Measurements from ENCODE around the gene BUD13.

DNA sequence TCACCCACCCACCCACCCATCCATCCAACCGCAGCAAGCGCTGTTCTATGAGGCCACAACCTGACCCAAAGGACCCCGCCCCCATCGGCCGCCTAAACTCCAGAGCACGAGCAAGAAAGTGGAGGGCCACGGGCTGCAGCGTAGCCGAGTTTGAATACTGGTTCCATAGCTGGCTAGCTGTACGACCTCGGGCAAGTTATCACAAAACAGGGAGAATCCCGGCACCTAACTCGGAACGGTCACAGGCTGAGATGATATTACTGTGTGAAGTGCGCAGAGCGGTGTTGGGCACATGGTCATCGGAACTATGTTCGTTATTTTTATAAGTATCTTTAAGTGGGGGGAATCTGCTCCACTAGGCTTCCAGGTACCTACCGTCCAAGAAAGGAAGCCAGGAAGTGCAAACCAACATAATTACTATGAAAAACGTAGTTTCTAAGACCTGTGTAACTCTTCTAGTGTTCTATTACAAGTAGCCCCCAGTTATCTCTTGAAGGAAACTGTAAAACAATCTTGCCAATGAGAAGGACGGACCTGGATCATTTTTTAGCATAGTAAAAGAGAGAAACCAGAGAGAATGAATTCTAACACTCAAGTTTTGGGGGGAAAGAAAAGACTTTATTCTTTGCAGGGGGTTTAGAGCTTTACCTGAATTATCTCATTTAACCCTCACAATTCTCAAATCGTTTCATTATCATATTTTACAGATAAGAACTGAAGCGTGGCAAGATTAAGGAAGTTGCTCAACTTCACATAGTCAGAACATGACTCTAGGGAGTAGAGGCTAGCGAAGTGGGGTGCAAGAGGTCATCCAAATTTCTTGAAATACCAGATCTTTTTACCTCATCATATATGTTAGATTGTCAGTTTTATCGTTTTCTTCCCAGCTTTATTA, 663 bp upstream of the BUD13 start:
- TF ChIP-seq, protein P1, sequence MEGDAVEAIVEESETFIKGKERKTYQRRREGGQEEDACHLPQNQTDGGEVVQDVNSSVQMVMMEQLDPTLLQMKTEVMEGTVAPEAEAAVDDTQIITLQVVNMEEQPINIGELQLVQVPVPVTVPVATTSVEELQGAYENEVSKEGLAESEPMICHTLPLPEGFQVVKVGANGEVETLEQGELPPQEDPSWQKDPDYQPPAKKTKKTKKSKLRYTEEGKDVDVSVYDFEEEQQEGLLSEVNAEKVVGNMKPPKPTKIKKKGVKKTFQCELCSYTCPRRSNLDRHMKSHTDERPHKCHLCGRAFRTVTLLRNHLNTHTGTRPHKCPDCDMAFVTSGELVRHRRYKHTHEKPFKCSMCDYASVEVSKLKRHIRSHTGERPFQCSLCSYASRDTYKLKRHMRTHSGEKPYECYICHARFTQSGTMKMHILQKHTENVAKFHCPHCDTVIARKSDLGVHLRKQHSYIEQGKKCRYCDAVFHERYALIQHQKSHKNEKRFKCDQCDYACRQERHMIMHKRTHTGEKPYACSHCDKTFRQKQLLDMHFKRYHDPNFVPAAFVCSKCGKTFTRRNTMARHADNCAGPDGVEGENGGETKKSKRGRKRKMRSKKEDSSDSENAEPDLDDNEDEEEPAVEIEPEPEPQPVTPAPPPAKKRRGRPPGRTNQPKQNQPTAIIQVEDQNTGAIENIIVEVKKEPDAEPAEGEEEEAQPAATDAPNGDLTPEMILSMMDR (conservative IDR thresholded peaks at IDR 0.05; ENCODE audit: low read depth, low read length): no peak
- peak; percentile 72 for TF ChIP-seq CEBPB (IDR thresholded peaks at IDR 0.05; ENCODE audit: low read depth, low read length)
- no peak; the same call in 1 of the 2 replicates for TF ChIP-seq POLR2A (IDR thresholded peaks at IDR 0.05; ENCODE audit: low read depth, low read length)
- no peak for TF ChIP-seq BHLHE40 (IDR thresholded peaks at IDR 0.05; ENCODE audit: low read depth, low read length)
- no peak for TF ChIP-seq USF2 (IDR thresholded peaks at IDR 0.05; ENCODE audit: low read depth, low read length)
- no peak for TF ChIP-seq FOS (IDR thresholded peaks at IDR 0.05; ENCODE audit: low read depth, low read length)
- TF ChIP-seq MXI1 (IDR thresholded peaks at IDR 0.05; ENCODE audit: borderline replicate concordance, low read depth, low read length): no peak

All from IMR-90 (cell line).